ENCODE results near the gene STAG1.
"Not testable (repeated sequence)": the region's sequence is repeated elsewhere in the genome, so short reads cannot be mapped to it uniquely, and the experiment has no call there.

Gene STAG1

DNA sequence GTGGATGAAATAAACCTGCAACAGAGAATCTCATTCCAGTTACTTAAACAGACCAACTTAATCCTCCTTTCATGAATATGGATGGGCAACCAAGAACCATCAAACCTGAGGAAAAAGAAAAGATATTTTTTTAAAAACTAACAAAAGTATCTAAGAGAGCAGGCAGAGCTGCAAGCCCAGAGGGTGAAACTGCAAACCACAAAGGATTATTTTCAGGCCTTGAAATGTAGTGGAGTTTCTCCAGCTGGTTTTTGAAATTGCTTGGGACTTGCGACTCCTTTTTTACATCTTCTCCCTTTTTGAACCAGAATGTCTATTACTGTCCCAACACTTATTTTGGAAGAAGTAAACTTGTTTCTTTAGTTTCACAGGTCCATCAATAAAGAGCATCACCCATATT lies 87.4 kb downstream of the STAG1 start:
- DNase-seq, result no peak
- TF ChIP-seq POLR2A (IDR thresholded peaks at IDR 0.05; ENCODE audit: low read length) (no peak), GATA1 (IDR thresholded peaks at IDR 0.05; ENCODE audit: low read depth, low read length) (no peak)

DNA sequence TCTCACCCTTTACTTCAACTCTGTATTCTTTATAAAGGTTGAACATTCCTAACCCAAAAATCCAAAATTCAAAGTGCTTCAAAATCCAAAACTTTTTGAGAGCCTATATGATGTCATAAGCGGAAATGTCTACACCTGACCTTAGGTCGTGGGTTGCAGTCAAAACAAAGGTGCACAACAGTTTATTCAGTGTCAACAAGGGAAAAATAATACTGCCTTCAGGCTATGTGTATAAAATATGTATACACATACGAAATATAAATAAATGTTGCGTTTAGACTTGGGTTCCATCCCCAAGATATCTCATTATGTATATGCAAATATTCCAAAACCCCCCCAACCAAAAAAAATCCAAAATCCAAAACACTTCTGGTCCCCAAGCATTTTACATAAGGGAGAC lies 90.9 kb downstream of the STAG1 start:
- DNase-seq, result no peak
- TF ChIP-seq POLR2A (IDR thresholded peaks at IDR 0.05; ENCODE audit: low read length) (no peak), GATA1 (IDR thresholded peaks at IDR 0.05; ENCODE audit: low read depth, low read length) (no peak)

- peak in 1 of 2 experiments; percentile 13 for DNase-seq
- TF ChIP-seq GATA1 (IDR thresholded peaks at IDR 0.05; ENCODE audit: low read depth, low read length), result no peak
- no peak for TF ChIP-seq POLR2A (IDR thresholded peaks at IDR 0.05; ENCODE audit: low read length)
Observed at GRCh38 chr3:136658946-136659682, 93.1 kb downstream of the STAG1 start.

GRCh38 chr3:136657526-136657925 lies 94.7 kb downstream of the STAG1 start:
- DNase-seq, result no peak
- TF ChIP-seq POLR2A (IDR thresholded peaks at IDR 0.05; ENCODE audit: low read length), result no peak
- no peak for TF ChIP-seq GATA1 (IDR thresholded peaks at IDR 0.05; ENCODE audit: low read depth, low read length)

DNA sequence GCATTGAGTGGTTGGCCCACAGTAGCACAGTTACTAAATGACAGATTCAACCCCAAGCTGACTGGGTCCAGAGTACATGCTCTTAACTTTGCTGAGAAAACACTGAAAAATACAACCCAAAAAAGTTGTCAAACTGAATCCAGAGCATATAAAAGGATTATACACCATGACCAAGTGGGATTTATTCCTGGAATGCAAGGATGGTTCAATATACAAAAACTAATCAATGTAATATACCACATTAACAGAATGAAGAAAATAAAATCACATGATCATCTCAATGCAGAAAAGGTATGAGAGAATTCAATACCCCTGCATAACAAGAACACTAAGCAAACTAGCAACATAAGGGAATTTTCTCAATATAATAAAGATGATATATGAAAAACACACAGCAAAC lies 98.5 kb downstream of the STAG1 start:
- peak; percentile 30 to 31 for DNase-seq
- TF ChIP-seq POLR2A (IDR thresholded peaks at IDR 0.05; ENCODE audit: low read length) (no peak), GATA1 (IDR thresholded peaks at IDR 0.05; ENCODE audit: low read depth, low read length) (no peak)

- TF ChIP-seq POLR2A (IDR thresholded peaks at IDR 0.05; ENCODE audit: low read length) (no peak), GATA1 (IDR thresholded peaks at IDR 0.05; ENCODE audit: low read depth, low read length) (no peak)
- DNase-seq, result peak; percentile 55 to 74
Observed at GRCh38 chr3:136651581-136651980, 100.6 kb downstream of the STAG1 start.

DNA sequence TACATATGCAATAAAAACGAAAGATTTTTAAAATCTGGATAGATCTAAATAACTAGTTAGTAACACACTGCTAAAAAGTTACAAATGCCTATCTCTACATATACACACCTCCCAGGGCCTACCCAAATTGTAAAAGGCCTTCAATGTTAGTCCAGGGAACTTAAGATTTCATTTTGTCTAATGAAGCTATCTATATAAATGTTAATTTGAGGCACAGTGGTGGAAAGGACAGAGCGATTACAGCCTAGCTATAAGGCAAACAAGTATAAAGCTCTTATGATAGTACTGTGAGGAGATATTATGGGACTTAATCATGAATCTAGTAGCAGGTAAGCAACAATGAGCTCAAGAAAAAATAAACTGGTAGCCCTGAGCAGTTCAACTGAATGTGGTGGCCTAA lies 101.7 kb downstream of the STAG1 start:
- TF ChIP-seq POLR2A (IDR thresholded peaks at IDR 0.05; ENCODE audit: low read length) (no peak), GATA1 (IDR thresholded peaks at IDR 0.05; ENCODE audit: low read depth, low read length) (no peak)
- DNase-seq, result no peak

GRCh38 chr3:136645915-136646314 lies 106.3 kb downstream of the STAG1 start:
- no peak for DNase-seq

DNA sequence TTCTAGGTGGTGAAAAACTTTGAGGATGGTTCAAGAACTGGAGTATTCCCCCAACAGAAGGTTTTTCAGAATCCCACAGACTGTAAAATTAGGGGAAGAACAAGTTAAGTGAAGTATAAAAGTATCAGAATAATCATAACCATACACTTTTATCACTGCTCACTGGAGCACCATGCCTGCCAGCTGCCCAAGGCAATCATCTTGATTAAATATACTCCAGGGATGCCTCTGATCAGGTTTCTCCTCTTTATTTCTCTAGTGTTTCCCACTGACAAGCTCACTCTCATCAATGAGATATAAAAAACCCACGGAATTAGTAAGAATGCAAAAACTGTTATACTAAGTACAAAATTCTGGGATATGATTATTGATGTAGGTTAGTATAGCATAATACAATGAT lies 108.0 kb downstream of the STAG1 start:
- TF ChIP-seq GATA1 (IDR thresholded peaks at IDR 0.05; ENCODE audit: low read depth, low read length) (no peak), POLR2A (IDR thresholded peaks at IDR 0.05; ENCODE audit: low read length) (no peak)
- no peak for DNase-seq

More at GRCh38 chr3:136645915-136646314, 106.3 kb downstream of the STAG1 start:
- no peak for TF ChIP-seq GATA1 (IDR thresholded peaks at IDR 0.05; ENCODE audit: low read depth, low read length)

DNA sequence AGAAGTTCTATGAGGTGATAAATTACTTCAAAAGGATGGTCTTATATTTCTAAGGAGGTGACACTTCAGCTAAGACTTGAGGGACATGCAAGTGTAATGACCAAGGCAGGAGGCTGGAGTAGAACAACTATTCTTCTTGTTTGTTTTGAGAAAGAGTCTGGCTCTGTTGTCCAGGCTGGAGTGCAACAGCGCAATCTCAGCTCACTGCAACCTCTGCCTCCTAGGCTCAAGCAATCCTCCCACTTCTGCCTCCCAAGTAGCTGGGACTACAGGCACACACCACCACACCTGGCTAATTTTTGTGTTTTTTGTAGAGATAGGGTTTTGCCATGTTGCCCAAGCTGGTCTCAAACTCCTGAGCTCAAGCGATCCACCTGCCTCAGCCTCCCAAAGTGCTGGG lies 108.8 kb downstream of the STAG1 start:
- DNase-seq, result not testable (repeated sequence)

- DNase-seq, result peak; percentile 58 to 80
- no peak for TF ChIP-seq GATA1 (IDR thresholded peaks at IDR 0.05; ENCODE audit: low read depth, low read length)
- TF ChIP-seq POLR2A (IDR thresholded peaks at IDR 0.05; ENCODE audit: low read length), result no peak
Observed at GRCh38 chr3:136642711-136643110, 109.5 kb downstream of the STAG1 start.

- TF ChIP-seq POLR2A (IDR thresholded peaks at IDR 0.05; ENCODE audit: low read length) (no peak), GATA1 (IDR thresholded peaks at IDR 0.05; ENCODE audit: low read depth, low read length) (no peak)
- no peak for DNase-seq
Observed at GRCh38 chr3:136639069-136639468, 113.1 kb downstream of the STAG1 start.

- no peak for DNase-seq
- TF ChIP-seq GATA1 (IDR thresholded peaks at IDR 0.05; ENCODE audit: low read depth, low read length) (no peak), POLR2A (IDR thresholded peaks at IDR 0.05; ENCODE audit: low read length) (no peak)
Observed at GRCh38 chr3:136637176-136637575, 115.0 kb downstream of the STAG1 start.

DNA sequence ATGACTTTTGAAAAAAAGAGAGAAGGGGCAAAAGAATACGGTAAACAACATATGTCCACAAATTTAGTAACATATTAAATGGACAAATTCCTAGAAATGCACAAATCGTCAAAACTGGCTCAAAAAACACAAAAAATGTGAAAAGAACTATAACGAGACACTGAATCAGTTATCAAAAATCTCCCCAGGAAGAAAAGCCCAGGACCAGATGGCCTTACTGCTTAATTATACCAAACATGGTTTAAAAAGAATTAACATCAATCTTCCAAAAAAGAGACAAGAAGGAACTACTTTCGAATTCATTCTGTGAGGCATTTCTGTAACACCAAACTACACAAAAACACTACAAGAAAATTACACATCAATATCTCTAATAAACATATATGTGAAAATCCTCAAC lies 117.4 kb downstream of the STAG1 start:
- no peak for DNase-seq
- TF ChIP-seq POLR2A (IDR thresholded peaks at IDR 0.05; ENCODE audit: low read length), result no peak
- TF ChIP-seq GATA1 (IDR thresholded peaks at IDR 0.05; ENCODE audit: low read depth, low read length), result no peak

- TF ChIP-seq GATA1 (IDR thresholded peaks at IDR 0.05; ENCODE audit: low read depth, low read length) (no peak), POLR2A (IDR thresholded peaks at IDR 0.05; ENCODE audit: low read length) (no peak)
- no peak for DNase-seq
Observed at GRCh38 chr3:136632625-136633081, 119.5 kb downstream of the STAG1 start.
